GM12872 (cell line): ENCODE results near the gene VTI1A.

ENCODE experiments used
- TF ChIP-seq, protein P1 (sequence below): IDR thresholded peaks from 3 replicates; pipeline ENCODE4 v1.5.1; 2011; ENCODE audit warnings: low read depth, mild to moderate bottlenecking, low read length, moderate library complexity; ENCODE audit not compliant: insufficient read depth

The VTI1A gene

DNA sequence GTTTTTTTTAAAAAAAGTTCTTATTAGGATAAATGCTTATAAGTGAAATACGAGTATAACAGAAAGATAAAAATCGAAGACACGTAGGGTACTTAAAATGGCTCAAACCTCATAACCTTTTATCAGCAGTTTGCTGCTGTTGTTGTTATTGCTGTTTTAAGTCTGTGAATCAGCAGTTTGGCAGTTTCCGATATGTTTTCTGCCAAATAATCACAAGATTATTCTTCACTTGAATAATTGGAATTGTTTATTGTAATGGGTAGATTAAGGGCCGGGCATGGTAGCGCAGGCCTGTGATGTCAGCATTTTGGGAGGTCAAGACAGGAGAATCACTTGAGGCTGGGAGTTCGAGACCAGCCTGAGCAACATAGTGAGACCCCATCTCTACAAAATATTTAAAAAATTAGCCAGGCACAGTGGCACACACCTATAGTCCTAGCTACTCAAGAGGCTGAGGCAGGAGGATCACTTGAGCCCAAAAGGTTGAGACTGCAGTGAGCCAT lies 177.6 kb downstream of the VTI1A start:
- TF ChIP-seq, protein P1, sequence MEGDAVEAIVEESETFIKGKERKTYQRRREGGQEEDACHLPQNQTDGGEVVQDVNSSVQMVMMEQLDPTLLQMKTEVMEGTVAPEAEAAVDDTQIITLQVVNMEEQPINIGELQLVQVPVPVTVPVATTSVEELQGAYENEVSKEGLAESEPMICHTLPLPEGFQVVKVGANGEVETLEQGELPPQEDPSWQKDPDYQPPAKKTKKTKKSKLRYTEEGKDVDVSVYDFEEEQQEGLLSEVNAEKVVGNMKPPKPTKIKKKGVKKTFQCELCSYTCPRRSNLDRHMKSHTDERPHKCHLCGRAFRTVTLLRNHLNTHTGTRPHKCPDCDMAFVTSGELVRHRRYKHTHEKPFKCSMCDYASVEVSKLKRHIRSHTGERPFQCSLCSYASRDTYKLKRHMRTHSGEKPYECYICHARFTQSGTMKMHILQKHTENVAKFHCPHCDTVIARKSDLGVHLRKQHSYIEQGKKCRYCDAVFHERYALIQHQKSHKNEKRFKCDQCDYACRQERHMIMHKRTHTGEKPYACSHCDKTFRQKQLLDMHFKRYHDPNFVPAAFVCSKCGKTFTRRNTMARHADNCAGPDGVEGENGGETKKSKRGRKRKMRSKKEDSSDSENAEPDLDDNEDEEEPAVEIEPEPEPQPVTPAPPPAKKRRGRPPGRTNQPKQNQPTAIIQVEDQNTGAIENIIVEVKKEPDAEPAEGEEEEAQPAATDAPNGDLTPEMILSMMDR, result no peak

DNA sequence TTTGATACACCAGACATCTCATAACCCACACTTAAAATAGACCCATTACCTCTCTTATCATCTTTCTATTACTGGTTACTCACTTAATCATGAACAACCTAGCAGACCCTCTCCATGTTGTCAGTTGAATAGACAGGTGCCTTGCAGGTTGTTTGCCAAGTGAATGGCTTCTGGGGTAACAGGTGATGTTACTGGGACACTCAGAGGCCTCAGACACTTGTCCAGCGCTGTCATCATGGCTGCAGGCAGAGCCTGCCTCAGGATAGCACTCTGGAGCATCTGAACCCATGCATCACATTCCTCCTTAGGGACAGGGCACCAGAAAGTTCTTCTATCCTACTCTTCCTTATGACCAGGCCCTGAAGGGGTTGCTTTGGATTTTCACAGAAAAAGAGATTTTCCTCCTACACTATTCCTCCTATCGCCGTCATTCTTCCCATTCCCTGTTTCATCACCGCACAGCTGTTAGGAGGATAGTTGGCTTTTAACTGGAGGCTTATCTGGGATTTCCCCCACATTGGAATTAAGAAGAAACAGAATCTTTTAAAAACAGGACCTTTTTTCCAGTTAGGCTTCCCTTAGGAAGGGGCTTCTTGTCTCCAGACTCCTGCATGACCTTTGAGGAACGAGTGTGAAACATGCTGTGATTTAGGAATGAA lies 182.1 kb downstream of the VTI1A start:
- TF ChIP-seq, protein P1, result no peak

DNA sequence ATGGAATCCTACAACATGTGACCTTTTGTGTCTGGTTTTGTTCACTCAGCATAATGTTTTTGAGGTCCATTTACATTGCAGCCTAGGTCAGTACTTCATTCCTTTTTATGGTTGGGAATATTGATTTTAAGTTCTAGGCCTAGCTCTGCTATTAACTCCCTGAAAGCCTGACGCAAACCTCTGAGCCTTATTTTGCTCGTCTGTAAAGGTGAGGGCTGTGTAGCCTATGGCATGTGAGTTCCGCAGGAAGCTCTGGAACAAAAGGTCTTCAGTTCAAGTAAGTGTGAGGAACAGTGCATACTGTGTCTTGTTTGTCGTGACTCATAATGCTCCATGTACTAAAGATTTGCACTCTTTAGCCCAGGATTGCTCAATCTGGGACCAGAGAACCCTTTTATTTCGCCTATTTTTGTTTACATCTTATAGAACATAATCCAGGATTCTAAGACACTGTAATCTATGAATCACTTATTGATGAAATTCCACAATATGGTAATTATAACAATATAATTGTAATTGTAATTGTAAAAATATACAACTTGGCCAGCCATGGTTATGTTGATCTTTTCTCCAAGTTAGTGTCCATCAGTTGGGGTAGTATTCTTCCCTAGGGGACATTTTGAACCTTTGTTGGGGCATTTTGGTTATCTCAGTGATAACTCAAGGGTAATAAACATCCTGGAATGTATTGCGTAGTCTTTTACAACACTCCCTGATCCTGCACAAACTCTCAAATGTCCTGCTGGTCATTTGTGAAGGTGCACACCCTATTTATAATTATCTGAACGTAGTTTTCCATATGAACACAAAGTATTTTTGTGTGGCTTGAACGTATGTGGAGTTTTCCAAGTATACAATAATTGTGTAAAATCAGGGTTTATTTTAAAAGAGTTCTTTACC lies 184.7 kb downstream of the VTI1A start:
- TF ChIP-seq, protein P1, result no peak

DNA sequence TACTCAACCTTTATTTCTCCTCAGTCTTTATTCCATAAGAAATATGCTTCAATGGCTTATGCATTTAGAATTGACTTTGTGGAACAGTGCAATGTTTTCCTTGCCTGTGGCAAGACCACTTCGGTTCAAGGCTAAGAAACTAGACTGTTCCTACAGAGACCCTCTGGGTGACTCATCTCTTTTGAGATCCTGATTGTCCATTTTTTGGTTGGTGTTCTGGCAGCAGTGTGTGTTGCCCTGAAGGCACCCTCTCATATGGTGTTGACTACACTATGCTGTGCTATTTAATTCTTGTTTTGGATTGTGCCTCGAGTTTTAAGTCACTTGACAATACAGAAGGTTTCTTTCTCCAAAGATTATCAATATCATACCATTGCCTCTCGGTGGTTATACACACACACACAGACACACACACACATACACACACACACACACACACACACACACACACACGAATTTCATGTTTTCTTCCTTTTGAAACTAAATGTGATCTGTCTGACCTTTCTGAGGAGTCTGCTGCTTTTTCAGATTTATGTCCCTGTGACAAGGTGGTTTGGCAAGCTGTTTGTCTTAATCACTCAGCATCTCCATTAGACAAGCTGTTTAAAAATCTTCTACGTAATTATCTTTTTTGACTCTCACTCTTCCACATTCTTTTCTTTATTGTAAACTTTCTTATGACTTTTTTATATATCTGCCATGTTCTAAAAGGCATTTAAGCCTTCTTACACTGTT lies 187.2 kb downstream of the VTI1A start:
- TF ChIP-seq, protein P1, result no peak

DNA sequence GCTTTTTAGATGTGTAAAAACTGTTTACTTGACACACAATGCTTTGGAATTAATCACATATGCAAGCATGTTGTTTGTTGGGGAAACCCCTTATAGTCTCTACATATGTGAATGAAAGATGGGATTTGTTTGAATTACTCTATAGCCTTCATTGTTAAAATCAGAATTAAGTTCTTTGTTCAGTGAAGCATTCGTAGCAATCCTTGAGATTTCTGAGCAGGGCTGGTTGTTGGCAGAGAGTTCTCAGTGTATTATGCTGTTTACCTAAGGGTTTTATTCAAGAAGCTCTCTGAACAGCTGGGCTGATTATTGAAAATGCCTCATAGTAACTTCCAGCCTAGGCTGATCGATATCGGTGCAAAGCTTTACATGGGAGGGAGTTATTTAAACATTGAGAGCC lies 190.9 kb downstream of the VTI1A start:
- TF ChIP-seq, protein P1, result no peak

DNA sequence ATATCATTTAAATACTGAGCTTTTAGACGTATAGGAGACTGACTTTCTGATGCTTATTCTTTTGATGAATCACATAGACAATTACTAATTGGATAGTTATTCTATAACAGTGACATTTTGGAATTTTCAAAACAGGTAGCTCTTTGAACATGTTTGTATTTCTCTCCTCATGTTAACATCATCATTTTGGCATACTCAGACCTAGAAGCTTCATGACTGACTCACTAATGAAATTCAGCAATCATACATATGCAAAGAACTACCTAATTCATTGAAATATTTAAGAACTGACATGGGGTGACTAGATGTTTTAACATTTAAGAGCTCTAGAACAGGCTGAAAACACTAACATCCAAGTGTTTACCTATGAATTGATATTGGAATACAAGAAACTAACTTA lies 192.3 kb downstream of the VTI1A start:
- TF ChIP-seq, protein P1, result no peak

DNA sequence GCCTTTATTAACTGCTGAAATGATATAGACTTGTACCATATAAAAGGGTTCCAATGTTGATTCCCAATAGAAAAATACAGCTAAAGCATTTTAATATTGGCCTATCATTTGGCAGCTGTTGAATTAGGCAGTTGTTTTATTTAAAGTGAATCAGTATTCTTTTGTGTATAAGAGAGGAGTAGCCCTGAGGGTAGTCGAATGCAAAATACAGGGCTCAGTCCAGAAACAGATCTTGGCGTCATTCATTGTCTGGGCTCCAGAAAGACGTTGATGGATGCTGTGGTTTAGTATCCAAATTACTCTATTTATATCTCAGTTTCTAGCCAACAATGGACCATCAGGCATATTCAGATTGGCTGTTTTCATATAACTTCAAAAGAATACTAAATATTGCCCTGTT lies 193.6 kb downstream of the VTI1A start:
- TF ChIP-seq, protein P1, result no peak
